Mammary epithelial cell (primary cell): Measurements from ENCODE around the gene ITGB2.

Experiments
- EZH2 ChIP-seq: IDR thresholded peaks from 2 replicates; pipeline ENCODE4 v1.6.1; 2012; ENCODE audit warnings: low read length, inconsistent platforms, borderline replicate concordance
- TF ChIP-seq, protein P1 (sequence below), 2 donors: IDR thresholded peaks in 1 of 2; conservative IDR thresholded peaks in 1 of 2; 2 replicates each; pipeline ENCODE4 v1.5.1; 2011 to 2012; ENCODE audit warnings: inconsistent platforms in 2 of 2, low read length in 2 of 2, mild to moderate bottlenecking in 2 of 2, control low read depth in 1 of 2, low read depth in 1 of 2; ENCODE audit not compliant: insufficient read depth in 1 of 2; ENCODE audit errors: extremely low read depth in 1 of 2

DNA sequence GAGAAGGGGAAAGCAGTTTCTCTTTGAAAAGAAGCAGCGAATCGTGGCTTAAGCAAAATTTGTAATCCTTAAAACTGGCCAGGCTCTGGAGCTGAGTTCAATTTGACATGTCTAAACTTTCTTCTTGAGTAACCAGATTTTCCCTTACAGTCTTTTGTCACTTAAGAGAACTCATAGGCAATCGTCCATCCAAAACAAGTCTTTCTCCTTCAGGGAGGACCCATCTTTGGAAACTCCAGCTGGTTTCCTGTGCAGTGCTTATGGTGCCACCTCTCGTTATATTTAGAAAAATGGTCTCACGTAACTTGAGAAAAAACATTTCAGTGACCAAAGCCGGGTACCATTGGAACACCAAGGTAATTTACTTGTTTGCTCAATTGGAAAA, 45.4 kb downstream of the ITGB2 start:
- TF ChIP-seq, protein P1, sequence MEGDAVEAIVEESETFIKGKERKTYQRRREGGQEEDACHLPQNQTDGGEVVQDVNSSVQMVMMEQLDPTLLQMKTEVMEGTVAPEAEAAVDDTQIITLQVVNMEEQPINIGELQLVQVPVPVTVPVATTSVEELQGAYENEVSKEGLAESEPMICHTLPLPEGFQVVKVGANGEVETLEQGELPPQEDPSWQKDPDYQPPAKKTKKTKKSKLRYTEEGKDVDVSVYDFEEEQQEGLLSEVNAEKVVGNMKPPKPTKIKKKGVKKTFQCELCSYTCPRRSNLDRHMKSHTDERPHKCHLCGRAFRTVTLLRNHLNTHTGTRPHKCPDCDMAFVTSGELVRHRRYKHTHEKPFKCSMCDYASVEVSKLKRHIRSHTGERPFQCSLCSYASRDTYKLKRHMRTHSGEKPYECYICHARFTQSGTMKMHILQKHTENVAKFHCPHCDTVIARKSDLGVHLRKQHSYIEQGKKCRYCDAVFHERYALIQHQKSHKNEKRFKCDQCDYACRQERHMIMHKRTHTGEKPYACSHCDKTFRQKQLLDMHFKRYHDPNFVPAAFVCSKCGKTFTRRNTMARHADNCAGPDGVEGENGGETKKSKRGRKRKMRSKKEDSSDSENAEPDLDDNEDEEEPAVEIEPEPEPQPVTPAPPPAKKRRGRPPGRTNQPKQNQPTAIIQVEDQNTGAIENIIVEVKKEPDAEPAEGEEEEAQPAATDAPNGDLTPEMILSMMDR (conservative IDR thresholded peaks at IDR 0.05 in 1 of 2, IDR thresholded peaks at IDR 0.05 in 1 of 2; ENCODE audit: extremely low read depth in 1 of 2, insufficient read depth in 1 of 2, low read depth in 1 of 2, low read length in 2 of 2): peak in 1 of 2 donors; percentile 47
- TF ChIP-seq EZH2: no peak
